SK-N-MC (cell line): Measurements from ENCODE around the gene ADCY9.

ENCODE experiments used
- DNase-seq: peaks from one replicate; pipeline ENCODE4 v3.0.0-alpha.2; 2011; ENCODE audit warnings: low read depth, low spot score
- H3K27ac ChIP-seq: fragments of 200-600 bp; sonication (generic); 2 replicates; pipeline ENCODE4 v1.5.1; 2016; ENCODE audit warnings: mixed run types
- H3K36me3 ChIP-seq: fragments of 200-600 bp; sonication (generic); 2 replicates; pipeline ENCODE4 v1.6.1; 2017; ENCODE audit warnings: antibody characterized with exemption, low read length, mixed read lengths; ENCODE audit not compliant: insufficient read depth
- H3K4me3 ChIP-seq: fragments of 200-600 bp; sonication (generic); 2 replicates; pipeline ENCODE4 v1.5.1; 2016
- H3K9ac ChIP-seq: fragments of 200-600 bp; sonication (generic); 2 replicates; pipeline ENCODE4 v1.8.0; 2017; ENCODE audit warnings: mixed run types, mixed read lengths; ENCODE audit not compliant: insufficient read length
- H3K9me3 ChIP-seq: fragments of 200-600 bp; sonication (generic); 2 replicates; pipeline ENCODE4 v1.6.1; 2017; ENCODE audit warnings: low read depth, mild to moderate bottlenecking, antibody characterized with exemption, low read length, moderate library complexity, mixed read lengths
- EZH2 ChIP-seq: fragments of 200-600 bp; sonication (generic); IDR thresholded peaks from one replicate; pipeline ENCODE4 v1.6.1; 2017; ENCODE audit warnings: antibody characterized with exemption
- FOXP2 ChIP-seq: optimal IDR thresholded peaks from 2 replicates; pipeline ENCODE3; 2011; ENCODE audit warnings: mild to moderate bottlenecking, moderate library complexity; ENCODE audit not compliant: insufficient read depth; ENCODE audit errors: extremely low read length, control extremely low read depth
- POLR2AphosphoS5 ChIP-seq: IDR thresholded peaks from 2 replicates; pipeline ENCODE4 v1.6.1; 2012; ENCODE audit warnings: mild to moderate bottlenecking, low read depth, low read length, borderline replicate concordance

ADCY9 gene

GRCh38 chr16:4057439-4057877 is 58.8 kb downstream of the ADCY9 start:
- peaks cover 18% of the 10 kb centered on the region; the same call in 1 of the 2 replicates for H3K9me3 ChIP-seq
- H3K27ac ChIP-seq: no peak overlapping the region

DNA sequence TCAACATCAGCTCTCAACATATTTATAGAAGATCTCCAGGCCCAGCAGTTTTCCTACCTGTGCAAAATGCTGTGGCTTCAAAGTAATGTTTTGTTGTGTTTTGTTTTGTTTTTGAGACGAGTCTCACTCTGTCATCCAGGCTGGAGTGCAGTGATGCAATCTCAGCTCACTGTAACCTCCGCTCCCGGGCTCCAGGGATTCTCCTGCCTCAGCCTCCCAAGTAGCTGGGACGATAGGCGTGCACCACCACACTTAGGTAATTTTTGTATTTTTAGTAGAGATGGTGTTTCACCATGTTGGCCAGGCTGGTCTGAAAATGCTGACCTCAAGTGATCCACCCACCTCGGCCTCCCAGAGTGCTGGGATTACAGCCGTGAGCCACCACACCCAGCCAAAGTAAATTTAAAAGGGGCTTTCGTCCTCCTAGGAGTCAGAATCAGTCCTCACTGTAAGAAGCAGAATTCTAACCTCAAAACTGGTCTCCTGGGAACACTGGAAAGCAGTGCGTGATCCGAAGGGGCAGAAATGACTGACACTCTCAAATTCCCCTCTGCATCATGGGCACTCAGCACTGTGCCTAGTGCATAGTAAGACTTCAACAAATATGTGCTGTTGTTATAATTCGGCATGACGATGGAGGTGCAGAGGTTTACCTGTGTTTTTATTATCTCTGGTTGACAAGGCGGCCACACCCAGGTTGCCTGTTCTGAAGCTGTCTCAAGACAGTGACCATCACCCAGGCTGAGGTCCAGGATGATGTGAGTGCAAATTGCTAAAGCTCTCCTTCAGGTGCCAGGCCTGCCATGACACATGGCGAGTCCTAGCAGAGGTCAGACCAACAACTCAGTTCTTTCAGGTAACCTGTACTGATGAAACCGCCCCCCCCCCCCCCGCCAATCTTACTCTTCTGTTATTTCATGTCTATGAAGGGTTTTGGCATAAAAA is 59.8 kb downstream of the ADCY9 start:
- DNase-seq: no peak
- Histone ChIP-seq H3K9me3 (peaks cover 17% of the 10 kb centered on the region; the same call in 1 of the 2 replicates), H3K4me3 (no peak overlapping the region), H3K9ac (no peak overlapping the region), H3K36me3 (no peaks in the 10 kb centered on the region), H3K27ac (0 out of 2 replicates have a peak overlapping the region, but pooled peaks have one; percentile 19)
- no peak for TF ChIP-seq FOXP2
- TF ChIP-seq POLR2AphosphoS5: no peak
- no peak for TF ChIP-seq EZH2

More at GRCh38 chr16:4057439-4057877, 58.8 kb downstream of the ADCY9 start:
- H3K4me3 ChIP-seq: no peak overlapping the region
- no peak overlapping the region for H3K9ac ChIP-seq
- DNase-seq: no peak
- H3K36me3 ChIP-seq: no peaks in the 10 kb centered on the region
- TF ChIP-seq EZH2 (no peak), FOXP2 (no peak)

- no peak for DNase-seq
- Histone ChIP-seq H3K9me3 (peaks cover 10% of the 10 kb centered on the region; the same call in 1 of the 2 replicates), H3K36me3 (no peaks in the 10 kb centered on the region), H3K4me3 (no peak overlapping the region), H3K9ac (no peak overlapping the region), H3K27ac (0 out of 2 replicates have a peak overlapping the region, but pooled peaks have one; percentile 19)
- TF ChIP-seq EZH2 (no peak), FOXP2 (no peak), POLR2AphosphoS5 (no peak)
These were observed 60.5 kb downstream of the ADCY9 start for GRCh38 chr16:4055748-4056147.

GRCh38 chr16:4053301-4053845 is 62.9 kb downstream of the ADCY9 start:
- no peak for DNase-seq
- no peaks in the 10 kb centered on the region for H3K36me3 ChIP-seq
- H3K27ac ChIP-seq: peak overlapping the region; percentile 93
- H3K4me3 ChIP-seq: peak overlapping the region; percentile 76
- TF ChIP-seq EZH2 (no peak), FOXP2 (peak; percentile 8), POLR2AphosphoS5 (no peak)
- H3K9me3 ChIP-seq: no peaks in the 10 kb centered on the region
- peak overlapping the region; percentile 16 for H3K9ac ChIP-seq

DNA sequence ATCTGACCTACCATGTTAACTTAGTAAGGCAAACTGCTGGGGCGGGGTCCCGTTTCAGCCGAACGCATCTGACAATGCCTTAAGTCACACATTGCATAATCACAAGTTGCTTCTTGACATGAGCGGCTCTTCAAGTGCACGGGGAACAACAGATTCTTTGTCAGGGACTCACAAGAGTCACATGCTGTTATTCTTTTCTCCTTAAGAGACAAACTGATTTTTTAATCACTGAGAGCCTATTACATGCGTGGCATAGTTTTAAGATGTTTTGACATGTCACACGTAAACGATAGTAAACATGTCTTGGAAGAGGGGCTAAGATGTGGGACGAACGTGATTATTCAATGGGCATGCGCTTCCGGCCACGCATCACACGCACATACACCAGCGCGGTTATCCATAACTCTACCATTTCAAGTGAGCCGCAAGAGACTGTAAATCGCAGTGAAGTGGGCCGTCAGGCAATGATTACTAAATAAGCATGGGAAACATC is 63.4 kb downstream of the ADCY9 start:
- peak overlapping the region; percentile 14 for H3K9ac ChIP-seq
- no peak for DNase-seq
- peak overlapping the region; percentile 76 for H3K4me3 ChIP-seq
- no peaks in the 10 kb centered on the region for H3K36me3 ChIP-seq
- H3K9me3 ChIP-seq: no peaks in the 10 kb centered on the region
- no peak for TF ChIP-seq EZH2
- TF ChIP-seq FOXP2: peak; percentile 55
- no peak for TF ChIP-seq POLR2AphosphoS5
- H3K27ac ChIP-seq: peak overlapping the region; percentile 93

DNA sequence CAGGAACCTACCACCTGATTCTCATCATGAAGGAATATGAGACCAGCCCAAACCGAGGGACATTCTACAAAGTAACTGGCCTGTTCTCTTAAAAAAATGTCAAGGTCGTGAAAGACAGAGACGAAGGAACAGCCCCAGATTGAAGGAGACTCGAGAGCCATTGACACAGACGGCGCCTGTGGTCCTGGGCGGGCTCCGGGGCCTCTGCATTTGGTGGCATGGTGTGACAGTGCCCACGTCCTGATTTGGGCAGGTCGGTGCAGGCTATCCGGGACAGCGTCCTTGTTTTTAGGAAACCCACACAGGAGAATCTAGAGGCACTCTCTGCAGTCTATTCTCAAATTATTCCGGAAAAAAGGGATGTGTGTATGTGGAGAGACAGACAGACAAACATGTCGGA is 64.1 kb downstream of the ADCY9 start:
- H3K27ac ChIP-seq: peak overlapping the region; percentile 93
- no peak overlapping the region for H3K4me3 ChIP-seq
- DNase-seq: no peak
- no peak for TF ChIP-seq EZH2
- TF ChIP-seq FOXP2: no peak
- no peak for TF ChIP-seq POLR2AphosphoS5
- H3K9me3 ChIP-seq: no peaks in the 10 kb centered on the region
- no peak overlapping the region for H3K9ac ChIP-seq
- no peaks in the 10 kb centered on the region for H3K36me3 ChIP-seq

GRCh38 chr16:4051591-4051990 is 64.7 kb downstream of the ADCY9 start:
- Histone ChIP-seq H3K27ac (0 out of 2 replicates have a peak overlapping the region, but pooled peaks have one; percentile 32), H3K36me3 (no peaks in the 10 kb centered on the region), H3K4me3 (no peak overlapping the region), H3K9me3 (no peaks in the 10 kb centered on the region), H3K9ac (no peak overlapping the region)
- TF ChIP-seq FOXP2: no peak
- no peak for TF ChIP-seq POLR2AphosphoS5
- no peak for TF ChIP-seq EZH2
- DNase-seq: no peak

DNA sequence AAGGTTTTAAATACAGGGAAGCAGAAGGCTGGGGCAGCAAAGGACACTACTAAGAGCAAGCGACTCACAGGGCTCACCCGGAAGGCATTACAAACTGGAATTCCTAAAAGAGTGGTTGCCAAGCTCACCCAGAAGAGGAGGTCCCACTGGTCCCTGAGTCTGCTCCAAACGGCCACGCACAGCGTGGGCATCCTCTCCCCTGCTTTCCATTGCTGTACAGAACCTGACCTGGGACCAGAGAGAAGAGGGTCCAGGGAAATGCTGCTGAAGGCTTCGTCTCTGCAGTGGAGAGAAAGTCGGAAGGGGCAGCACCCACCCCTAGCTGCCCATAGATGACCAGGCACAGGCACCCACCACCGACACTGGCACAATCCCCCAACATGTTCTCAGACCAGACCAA is 67.2 kb downstream of the ADCY9 start:
- Histone ChIP-seq H3K9ac (no peak overlapping the region), H3K4me3 (no peak overlapping the region)
- no peak for TF ChIP-seq FOXP2
- TF ChIP-seq POLR2AphosphoS5: no peak
- no peak for TF ChIP-seq EZH2

More for the DNA sequence above, 67.2 kb downstream of the ADCY9 start:
- no peak for DNase-seq
- no peaks in the 10 kb centered on the region for H3K9me3 ChIP-seq
- no peak overlapping the region for H3K27ac ChIP-seq
- no peaks in the 10 kb centered on the region for H3K36me3 ChIP-seq
